Esophagus squamous epithelium (tissue), 5 donors: Measurements from ENCODE around the gene CACNA2D3. TPM values are rescaled to one million over a fixed set of nuclear protein-coding genes. Genes with fewer than 3 reads are reported as not detected.

Source experiments
- DNase-seq: peaks from one replicate; lab custom pipeline; 2025; lab: John Stamatoyannopoulos, UW
- H3K27ac ChIP-seq, 4 donors: fragments of 200-600 bp; sonication (generic); one replicate each; pipeline ENCODE4 v1.5.1; 2016 to 2019; ENCODE audit warnings: mild to moderate bottlenecking in 1 of 4
- H3K27me3 ChIP-seq, 4 donors: fragments of 200-600 bp; sonication (generic); 1 replicate in 3 of 4; 2 replicates in 1 of 4; pipeline versions ENCODE4 v1.5.1 to v1.6.0; 2017 to 2021; ENCODE audit warnings: antibody characterized with exemption in 1 of 4
- H3K36me3 ChIP-seq, 3 donors: fragments of 200-600 bp; sonication (generic); one replicate each; pipeline ENCODE4 v1.5.1; 2016 to 2019
- H3K4me1 ChIP-seq, 3 donors: fragments of 200-600 bp; sonication (generic); one replicate each; pipeline ENCODE4 v1.5.1; 2017 to 2019
- H3K4me3 ChIP-seq, 4 donors: fragments of 200-600 bp; sonication (generic); 1 replicate in 3 of 4; 2 replicates in 1 of 4; pipeline ENCODE4 v1.5.1; 2016 to 2019; ENCODE audit warnings: mild to moderate bottlenecking in 2 of 4, moderate library complexity in 1 of 4
- H3K9me3 ChIP-seq, 3 donors: fragments of 200-600 bp; sonication (generic); one replicate each; pipeline ENCODE4 v1.5.1; 2016 to 2019
- POLR2A ChIP-seq, 4 donors: fragments of 450-650 bp; IDR thresholded peaks; one replicate each; pipeline ENCODE4 v1.6.1; 2017; ENCODE audit warnings: antibody characterized with exemption in 4 of 4, mild to moderate bottlenecking in 4 of 4, moderate library complexity in 3 of 4
- WGBS, 2 donors: methylation state at CpG; one replicate each; pipeline ENCODE4 v1.1.5; 2018; 5-methylcytosine and 5-hydroxymethylcytosine counted together
- intact Hi-C: fragments of 100-400 bp; cut with DNase I; formaldehyde crosslinking; loops from one replicate; pipeline ENCODE4 v1.15.0; 2022
- total RNA-seq, 4 donors: library from RNA; depleted of rRNA; stranded (reverse); fragments of >200 nt; gene quantifications; one replicate each; pipeline ENCODE4 v1.1.0, GENCODE V29; 2016
- TF ChIP-seq, protein P1 (sequence below), 6 experiments: fragments of 450-650 bp in 4 of 6; fragments of 200-600 bp in 2 of 6; sonication (generic) in 2 of 6; IDR thresholded peaks; one replicate each; pipeline ENCODE4 v1.5.1; 2016 to 2019; ENCODE audit warnings: antibody characterized with exemption in 6 of 6, mild to moderate bottlenecking in 4 of 6, moderate library complexity in 4 of 6
- donor health status: DM: yes; HTN: yes; CAD: no.

Gene CACNA2D3
- total RNA-seq, 4 donors from 2014 or later, result 1.2 to 7.1 (median 5.1) TPM

DNA sequence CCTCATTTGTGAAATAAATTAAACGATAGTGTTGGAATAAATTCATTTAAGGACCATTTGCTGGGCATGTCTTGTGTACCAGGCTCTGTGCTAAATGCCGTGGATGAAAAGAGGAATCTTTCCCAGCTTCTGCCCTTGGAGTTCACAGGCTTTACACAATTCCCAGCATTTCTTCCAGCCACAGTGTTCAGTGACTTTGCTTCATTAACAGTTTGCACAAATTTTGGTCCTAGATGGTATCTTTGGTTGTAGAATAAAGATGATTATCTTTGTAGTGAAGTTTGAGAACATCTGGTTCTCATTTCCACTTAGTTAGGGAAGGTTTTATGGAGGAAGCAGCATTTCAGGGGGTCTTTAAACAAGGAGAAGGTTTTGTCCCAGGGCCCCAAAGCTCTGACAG is 705.4 kb downstream of the CACNA2D3 start:
- no peak for DNase-seq
- intact Hi-C loops, result no loop called here
- Histone ChIP-seq H3K36me3 (no peaks in the 10 kb centered on the region), H3K4me3 (no peak overlapping the region), H3K27ac (peak overlapping the region; percentile 39 to 64 (median 45)), H3K9me3 (peaks cover 0 to 9% (median 0%) of the 10 kb centered on the region in 3 donors), H3K27me3 (no peaks in the 10 kb centered on the region), H3K4me1 (peaks cover 0 to 38% (median 16%) of the 10 kb centered on the region in 3 donors)
- no peak for TF ChIP-seq POLR2A (IDR thresholded peaks at IDR 0.05)
- TF ChIP-seq, protein P1, sequence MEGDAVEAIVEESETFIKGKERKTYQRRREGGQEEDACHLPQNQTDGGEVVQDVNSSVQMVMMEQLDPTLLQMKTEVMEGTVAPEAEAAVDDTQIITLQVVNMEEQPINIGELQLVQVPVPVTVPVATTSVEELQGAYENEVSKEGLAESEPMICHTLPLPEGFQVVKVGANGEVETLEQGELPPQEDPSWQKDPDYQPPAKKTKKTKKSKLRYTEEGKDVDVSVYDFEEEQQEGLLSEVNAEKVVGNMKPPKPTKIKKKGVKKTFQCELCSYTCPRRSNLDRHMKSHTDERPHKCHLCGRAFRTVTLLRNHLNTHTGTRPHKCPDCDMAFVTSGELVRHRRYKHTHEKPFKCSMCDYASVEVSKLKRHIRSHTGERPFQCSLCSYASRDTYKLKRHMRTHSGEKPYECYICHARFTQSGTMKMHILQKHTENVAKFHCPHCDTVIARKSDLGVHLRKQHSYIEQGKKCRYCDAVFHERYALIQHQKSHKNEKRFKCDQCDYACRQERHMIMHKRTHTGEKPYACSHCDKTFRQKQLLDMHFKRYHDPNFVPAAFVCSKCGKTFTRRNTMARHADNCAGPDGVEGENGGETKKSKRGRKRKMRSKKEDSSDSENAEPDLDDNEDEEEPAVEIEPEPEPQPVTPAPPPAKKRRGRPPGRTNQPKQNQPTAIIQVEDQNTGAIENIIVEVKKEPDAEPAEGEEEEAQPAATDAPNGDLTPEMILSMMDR (IDR thresholded peaks at IDR 0.05), result no peak
- WGBS, 2 donors, result 32 to 38% methylated on average over 2 of the region's 2 CpGs

DNA sequence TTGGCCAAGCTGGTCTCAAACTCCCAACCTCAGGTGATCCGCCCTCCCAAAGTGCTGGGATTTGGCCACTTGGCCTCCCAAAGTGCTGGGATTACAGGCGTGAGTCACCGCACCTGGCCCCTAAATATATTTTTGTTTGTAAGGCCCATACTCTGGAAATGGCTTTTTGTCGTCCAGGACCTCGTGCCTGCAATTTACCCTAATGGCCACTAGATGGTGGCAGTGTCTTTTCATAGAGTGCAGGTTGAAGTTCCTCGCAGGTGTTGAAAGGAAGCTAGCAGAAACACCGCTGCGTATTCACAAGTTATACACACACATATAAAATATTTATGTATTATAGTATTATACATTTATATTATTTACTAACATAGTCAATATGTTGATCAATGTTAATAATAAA is 708.3 kb downstream of the CACNA2D3 start:
- Histone ChIP-seq H3K4me3 (no peak overlapping the region), H3K27me3 (no peaks in the 10 kb centered on the region), H3K27ac (no peak overlapping the region), H3K36me3 (no peaks in the 10 kb centered on the region), H3K4me1 (peaks cover 0 to 32% (median 15%) of the 10 kb centered on the region in 3 donors), H3K9me3 (peaks cover 0 to 9% (median 0%) of the 10 kb centered on the region in 3 donors)
- DNase-seq, result no peak
- intact Hi-C loops, result no loop called here
- TF ChIP-seq POLR2A (IDR thresholded peaks at IDR 0.05), result no peak
- TF ChIP-seq, protein P1 (IDR thresholded peaks at IDR 0.05), result peak in 5 of 6 experiments; percentile 47 to 84 (median 57)
- 47 to 75% methylated on average over 8 of the region's 8 CpGs for WGBS, 2 donors

DNA sequence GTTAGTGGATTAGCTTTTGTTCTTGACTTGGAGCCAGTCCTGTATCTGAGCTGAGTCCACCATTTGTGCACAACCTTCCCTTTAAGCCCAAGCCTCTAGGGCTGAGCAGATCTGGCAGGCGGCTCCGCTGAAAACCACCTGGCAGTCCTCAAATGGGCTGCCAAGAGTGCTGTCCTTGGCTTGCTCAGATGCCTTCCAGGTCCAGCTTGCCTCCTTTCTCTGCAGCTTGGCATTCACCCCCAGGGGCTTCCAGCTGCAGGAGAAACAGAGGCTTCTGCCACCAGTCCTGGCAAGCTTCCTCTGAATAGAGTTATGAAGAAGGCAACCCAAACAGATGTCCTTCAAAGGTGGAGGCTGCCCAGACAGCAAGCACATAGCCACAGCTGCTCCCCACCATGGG is 708.8 kb downstream of the CACNA2D3 start:
- no peak overlapping the region for H3K27ac ChIP-seq
- H3K36me3 ChIP-seq, result no peaks in the 10 kb centered on the region
- no peak overlapping the region for H3K4me3 ChIP-seq
- H3K9me3 ChIP-seq, result peaks cover 0 to 9% (median 0%) of the 10 kb centered on the region in 3 donors
- intact Hi-C loops, result no loop called here
- DNase-seq, result no peak
- H3K27me3 ChIP-seq, result no peaks in the 10 kb centered on the region
- 35 to 49% methylated on average over 2 of the region's 2 CpGs for WGBS, 2 donors
- H3K4me1 ChIP-seq, result peaks cover 0 to 28% (median 15%) of the 10 kb centered on the region in 3 donors
- TF ChIP-seq POLR2A (IDR thresholded peaks at IDR 0.05), result no peak
- TF ChIP-seq, protein P1 (IDR thresholded peaks at IDR 0.05), result no peak

DNA sequence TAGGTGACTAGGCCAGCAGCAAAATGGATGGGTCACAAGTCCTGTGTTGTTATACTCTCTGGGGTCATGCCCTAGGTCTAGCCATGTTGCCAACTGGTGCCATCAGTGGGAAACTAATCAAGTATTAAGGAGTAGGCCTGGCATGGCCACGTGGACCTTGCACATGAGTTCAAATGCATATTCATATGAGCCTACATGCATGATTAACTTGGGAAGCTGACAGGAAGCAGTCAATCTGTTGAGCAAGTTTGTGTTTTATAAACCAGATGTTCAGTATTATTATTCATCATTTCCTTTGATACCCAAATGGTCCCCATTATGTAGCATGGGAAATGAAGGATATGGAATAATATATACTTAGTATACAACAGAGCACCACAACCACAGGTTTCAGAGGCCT is 710.5 kb downstream of the CACNA2D3 start:
- Histone ChIP-seq H3K27me3 (no peaks in the 10 kb centered on the region), H3K4me1 (peaks cover 0 to 10% (median 2%) of the 10 kb centered on the region in 3 donors), H3K9me3 (peaks cover 0 to 9% (median 0%) of the 10 kb centered on the region in 3 donors), H3K4me3 (no peak overlapping the region), H3K27ac (no peak overlapping the region), H3K36me3 (no peaks in the 10 kb centered on the region)
- TF ChIP-seq, protein P1 (IDR thresholded peaks at IDR 0.05), result no peak
- TF ChIP-seq POLR2A (IDR thresholded peaks at IDR 0.05), result no peak
- intact Hi-C loops, result no loop called here
- 92 to 100% methylated on average over 1 of the region's 1 CpG for WGBS, 2 donors
- DNase-seq, result no peak

DNA sequence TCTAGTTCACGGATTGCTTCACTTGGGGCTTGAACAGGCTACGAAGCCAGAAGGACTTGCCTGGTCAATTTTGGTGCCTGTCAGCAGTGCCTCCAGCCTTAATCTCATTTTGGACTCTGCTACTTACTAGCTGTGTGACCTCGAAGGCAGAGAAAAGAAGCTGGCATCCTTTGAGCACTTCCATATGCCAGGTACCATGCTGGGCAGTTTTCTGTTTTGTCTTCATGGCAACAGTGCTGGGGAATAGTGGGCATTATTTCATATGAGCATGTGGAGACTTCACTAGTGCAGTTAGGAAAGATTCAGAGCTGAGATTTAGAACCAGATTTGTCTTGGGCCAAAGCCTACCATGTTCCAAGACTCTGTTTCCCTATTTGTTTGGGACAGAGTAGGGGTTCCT is 713.3 kb downstream of the CACNA2D3 start:
- H3K27ac ChIP-seq, result no peak overlapping the region
- intact Hi-C loops, result no loop called here
- H3K27me3 ChIP-seq, result no peaks in the 10 kb centered on the region
- peaks cover 0 to 1% (median 0%) of the 10 kb centered on the region in 3 donors for H3K9me3 ChIP-seq
- TF ChIP-seq POLR2A (IDR thresholded peaks at IDR 0.05), result no peak
- TF ChIP-seq, protein P1 (IDR thresholded peaks at IDR 0.05), result no peak
- no peak for DNase-seq
- no peaks in the 10 kb centered on the region for H3K36me3 ChIP-seq
- peaks cover 0 to 6% (median 0%) of the 10 kb centered on the region in 3 donors for H3K4me1 ChIP-seq
- no peak overlapping the region for H3K4me3 ChIP-seq
- WGBS, 2 donors, result 60 to 70% methylated on average over 2 to 3 of the region's 3 CpGs
